Loucy (cell line): Measurements from ENCODE around the gene ELAVL2.

Experiments
- CTCF ChIP-seq: fragments of 200-600 bp; sonication (generic); conservative IDR thresholded peaks from 2 replicates; pipeline ENCODE4 v1.5.1; 2014; ENCODE audit warnings: mild to moderate bottlenecking, antibody characterized with exemption, low read length
- EZH2phosphoT487 ChIP-seq: fragments of 200-600 bp; IDR thresholded peaks from 2 replicates; pipeline ENCODE4 v1.6.1; 2018; ENCODE audit warnings: antibody characterized with exemption, mild to moderate bottlenecking, moderate library complexity, borderline replicate concordance

- no peak for TF ChIP-seq CTCF
- TF ChIP-seq EZH2phosphoT487 = no peak
Observed at GRCh38 chr9:23819403-23819802, 6.6 kb downstream of the ELAVL2 start.
